HCT116 (cell line): ENCODE measurements around the gene ZNF837.

Experiments
- CTCF ChIP-seq, 3 experiments: fragments of 200-600 bp in 1 of 3; sonication (generic) in 1 of 3; IDR thresholded peaks in 2 of 3; conservative IDR thresholded peaks in 1 of 3; 2 replicates each; pipeline ENCODE4 v1.5.1; 2012 to 2017; ENCODE audit warnings: low read depth in 2 of 3, low read length in 2 of 3, antibody characterized with exemption in 1 of 3, borderline replicate concordance in 1 of 3, control low read depth in 1 of 3, mild to moderate bottlenecking in 1 of 3, mixed read lengths in 1 of 3, mixed run types in 1 of 3, moderate library complexity in 1 of 3; ENCODE audit not compliant: insufficient read depth in 1 of 3
- RAD21 ChIP-seq: IDR thresholded peaks from 2 replicates; pipeline ENCODE4 v1.6.1; 2012; ENCODE audit warnings: low read depth, mild to moderate bottlenecking

GRCh38 chr19:58354478-58355030 is 26.3 kb downstream of the ZNF837 start:
- TF ChIP-seq CTCF (IDR thresholded peaks at IDR 0.05 in 2 of 3, conservative IDR thresholded peaks at IDR 0.05 in 1 of 3; ENCODE audit: borderline replicate concordance in 1 of 3, insufficient read depth in 1 of 3, low read depth in 2 of 3, low read length in 2 of 3), result no peak
- no peak for TF ChIP-seq RAD21
